ENCODE results near the gene CD248.

DNA sequence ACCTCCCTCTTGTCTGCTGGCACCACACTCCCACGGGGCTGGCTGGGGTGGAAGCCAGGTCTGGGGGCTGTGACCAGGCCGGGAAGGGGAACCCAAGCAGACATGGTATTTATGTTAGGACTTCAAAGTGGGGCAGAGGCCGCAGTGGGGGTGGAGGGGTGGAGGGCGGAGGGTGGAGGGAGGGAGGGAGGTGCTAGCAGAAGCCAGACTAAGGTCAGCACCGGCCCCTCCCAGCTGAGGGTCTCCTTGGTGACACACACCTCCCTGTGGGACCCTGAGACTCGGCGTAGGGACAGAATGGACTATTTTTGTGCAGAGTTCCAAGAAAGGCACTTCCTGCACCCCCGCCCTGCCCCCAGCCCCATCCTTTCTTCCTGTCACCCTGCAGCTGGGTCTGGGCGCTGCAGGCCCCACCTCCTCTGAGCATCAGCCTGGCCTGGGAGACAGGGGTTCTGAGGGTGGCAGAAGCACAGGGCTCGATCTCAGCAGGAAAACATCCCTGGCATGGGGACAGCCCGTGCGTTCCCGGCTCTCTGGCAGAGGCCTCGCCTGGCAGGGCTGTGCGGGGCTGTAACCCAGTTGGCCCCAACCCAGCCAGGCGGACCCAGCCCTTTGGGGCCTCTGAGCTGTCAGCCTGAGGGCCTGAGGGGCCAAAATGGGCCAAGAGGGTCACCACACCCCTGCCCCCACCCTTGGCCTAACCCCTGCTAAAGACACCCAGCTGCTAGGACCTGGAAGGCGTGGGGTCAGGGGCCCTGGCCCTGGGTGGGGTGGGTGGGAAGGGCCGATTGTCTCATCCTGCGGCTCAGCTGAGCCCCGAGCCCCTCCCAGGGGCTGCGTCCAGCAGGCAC, 9.6 kb upstream of the CD248 start:
- TF ChIP-seq, protein P1, sequence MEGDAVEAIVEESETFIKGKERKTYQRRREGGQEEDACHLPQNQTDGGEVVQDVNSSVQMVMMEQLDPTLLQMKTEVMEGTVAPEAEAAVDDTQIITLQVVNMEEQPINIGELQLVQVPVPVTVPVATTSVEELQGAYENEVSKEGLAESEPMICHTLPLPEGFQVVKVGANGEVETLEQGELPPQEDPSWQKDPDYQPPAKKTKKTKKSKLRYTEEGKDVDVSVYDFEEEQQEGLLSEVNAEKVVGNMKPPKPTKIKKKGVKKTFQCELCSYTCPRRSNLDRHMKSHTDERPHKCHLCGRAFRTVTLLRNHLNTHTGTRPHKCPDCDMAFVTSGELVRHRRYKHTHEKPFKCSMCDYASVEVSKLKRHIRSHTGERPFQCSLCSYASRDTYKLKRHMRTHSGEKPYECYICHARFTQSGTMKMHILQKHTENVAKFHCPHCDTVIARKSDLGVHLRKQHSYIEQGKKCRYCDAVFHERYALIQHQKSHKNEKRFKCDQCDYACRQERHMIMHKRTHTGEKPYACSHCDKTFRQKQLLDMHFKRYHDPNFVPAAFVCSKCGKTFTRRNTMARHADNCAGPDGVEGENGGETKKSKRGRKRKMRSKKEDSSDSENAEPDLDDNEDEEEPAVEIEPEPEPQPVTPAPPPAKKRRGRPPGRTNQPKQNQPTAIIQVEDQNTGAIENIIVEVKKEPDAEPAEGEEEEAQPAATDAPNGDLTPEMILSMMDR (IDR thresholded peaks at IDR 0.05; ENCODE audit: borderline replicate concordance, extremely low read depth, low read length, poor library complexity, severe bottlenecking), result no peak
- TF ChIP-seq EZH2 (IDR thresholded peaks at IDR 0.05; ENCODE audit: borderline replicate concordance, low read depth, low read length, severe bottlenecking), result no peak

Measured in DND-41 (cell line).